Tibial nerve (tissue), 4 donors: ENCODE measurements around the gene PSMD12.

ENCODE experiments used
- EP300 ChIP-seq, 2 donors: sonication (generic); formaldehyde crosslinking; IDR thresholded peaks; one replicate each; pipeline ENCODE4 v1.6.1; 2017; ENCODE audit warnings: antibody characterized with exemption in 2 of 2, mild to moderate bottlenecking in 1 of 2
- POLR2A ChIP-seq, 2 donors: fragments of 450-650 bp; IDR thresholded peaks; one replicate each; pipeline ENCODE4 v1.6.1; 2017; ENCODE audit warnings: antibody characterized with exemption in 2 of 2, mild to moderate bottlenecking in 2 of 2, moderate library complexity in 2 of 2
- TF ChIP-seq, protein P1 (sequence below), 5 experiments: fragments of 200-600 bp in 3 of 5; fragments of 450-650 bp in 2 of 5; sonication (generic) in 3 of 5; IDR thresholded peaks; one replicate each; pipeline ENCODE4 v1.5.1; 2016 to 2019; ENCODE audit warnings: antibody characterized with exemption in 5 of 5, mild to moderate bottlenecking in 3 of 5, moderate library complexity in 2 of 5

DNA sequence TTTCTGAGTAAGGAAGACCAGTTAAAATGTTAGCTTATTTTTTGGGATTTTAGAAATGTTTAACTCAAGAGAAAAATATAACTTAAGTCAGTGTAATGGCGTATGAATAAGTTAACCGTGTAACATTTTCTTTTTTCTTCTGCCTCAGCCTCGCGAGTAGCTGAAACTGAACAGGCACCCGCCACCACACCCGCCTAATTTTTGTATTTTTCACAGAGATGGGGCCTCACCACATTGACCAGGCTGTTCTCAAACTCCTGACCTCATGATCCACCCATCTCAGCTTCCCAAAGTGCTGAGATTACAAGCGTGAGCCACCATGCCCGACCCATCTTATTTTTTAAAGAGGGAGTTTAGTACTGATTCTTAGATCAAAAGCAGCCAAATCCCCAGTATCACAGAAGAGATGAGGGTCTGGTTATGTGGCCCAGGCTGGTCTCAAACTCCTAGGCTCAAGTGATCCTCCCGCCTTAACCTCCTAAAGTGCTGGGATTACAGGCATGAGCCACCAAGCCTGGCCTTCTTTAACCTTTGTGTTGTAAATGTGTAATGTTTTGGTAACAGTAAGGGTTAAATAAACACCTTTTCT, 27.5 kb upstream of the PSMD12 start:
- TF ChIP-seq, protein P1, sequence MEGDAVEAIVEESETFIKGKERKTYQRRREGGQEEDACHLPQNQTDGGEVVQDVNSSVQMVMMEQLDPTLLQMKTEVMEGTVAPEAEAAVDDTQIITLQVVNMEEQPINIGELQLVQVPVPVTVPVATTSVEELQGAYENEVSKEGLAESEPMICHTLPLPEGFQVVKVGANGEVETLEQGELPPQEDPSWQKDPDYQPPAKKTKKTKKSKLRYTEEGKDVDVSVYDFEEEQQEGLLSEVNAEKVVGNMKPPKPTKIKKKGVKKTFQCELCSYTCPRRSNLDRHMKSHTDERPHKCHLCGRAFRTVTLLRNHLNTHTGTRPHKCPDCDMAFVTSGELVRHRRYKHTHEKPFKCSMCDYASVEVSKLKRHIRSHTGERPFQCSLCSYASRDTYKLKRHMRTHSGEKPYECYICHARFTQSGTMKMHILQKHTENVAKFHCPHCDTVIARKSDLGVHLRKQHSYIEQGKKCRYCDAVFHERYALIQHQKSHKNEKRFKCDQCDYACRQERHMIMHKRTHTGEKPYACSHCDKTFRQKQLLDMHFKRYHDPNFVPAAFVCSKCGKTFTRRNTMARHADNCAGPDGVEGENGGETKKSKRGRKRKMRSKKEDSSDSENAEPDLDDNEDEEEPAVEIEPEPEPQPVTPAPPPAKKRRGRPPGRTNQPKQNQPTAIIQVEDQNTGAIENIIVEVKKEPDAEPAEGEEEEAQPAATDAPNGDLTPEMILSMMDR (IDR thresholded peaks at IDR 0.05): no peak
- TF ChIP-seq POLR2A (IDR thresholded peaks at IDR 0.05) (no peak), EP300 (IDR thresholded peaks at IDR 0.05) (no peak)
